Skin epidermis (tissue), 12 donors: Measurements from ENCODE around the gene ITGB5.

ENCODE experiments used
- H3K27ac ChIP-seq, 21 experiments: fragments of 200-600 bp; sonication (generic) in 11 of 21; one replicate each; pipeline ENCODE4 v1.5.0; 2020; ENCODE audit warnings: mild to moderate bottlenecking in 3 of 21, inconsistent platforms in 2 of 21, moderate library complexity in 2 of 21
- H3K4me3 ChIP-seq, 7 experiments: fragments of 200-600 bp; sonication (generic) in 2 of 7; one replicate each; pipeline ENCODE4 v1.5.0; 2020; ENCODE audit warnings: inconsistent platforms in 2 of 7, mild to moderate bottlenecking in 2 of 7, moderate library complexity in 1 of 7

Gene ITGB5, protein sequence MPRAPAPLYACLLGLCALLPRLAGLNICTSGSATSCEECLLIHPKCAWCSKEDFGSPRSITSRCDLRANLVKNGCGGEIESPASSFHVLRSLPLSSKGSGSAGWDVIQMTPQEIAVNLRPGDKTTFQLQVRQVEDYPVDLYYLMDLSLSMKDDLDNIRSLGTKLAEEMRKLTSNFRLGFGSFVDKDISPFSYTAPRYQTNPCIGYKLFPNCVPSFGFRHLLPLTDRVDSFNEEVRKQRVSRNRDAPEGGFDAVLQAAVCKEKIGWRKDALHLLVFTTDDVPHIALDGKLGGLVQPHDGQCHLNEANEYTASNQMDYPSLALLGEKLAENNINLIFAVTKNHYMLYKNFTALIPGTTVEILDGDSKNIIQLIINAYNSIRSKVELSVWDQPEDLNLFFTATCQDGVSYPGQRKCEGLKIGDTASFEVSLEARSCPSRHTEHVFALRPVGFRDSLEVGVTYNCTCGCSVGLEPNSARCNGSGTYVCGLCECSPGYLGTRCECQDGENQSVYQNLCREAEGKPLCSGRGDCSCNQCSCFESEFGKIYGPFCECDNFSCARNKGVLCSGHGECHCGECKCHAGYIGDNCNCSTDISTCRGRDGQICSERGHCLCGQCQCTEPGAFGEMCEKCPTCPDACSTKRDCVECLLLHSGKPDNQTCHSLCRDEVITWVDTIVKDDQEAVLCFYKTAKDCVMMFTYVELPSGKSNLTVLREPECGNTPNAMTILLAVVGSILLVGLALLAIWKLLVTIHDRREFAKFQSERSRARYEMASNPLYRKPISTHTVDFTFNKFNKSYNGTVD

DNA sequence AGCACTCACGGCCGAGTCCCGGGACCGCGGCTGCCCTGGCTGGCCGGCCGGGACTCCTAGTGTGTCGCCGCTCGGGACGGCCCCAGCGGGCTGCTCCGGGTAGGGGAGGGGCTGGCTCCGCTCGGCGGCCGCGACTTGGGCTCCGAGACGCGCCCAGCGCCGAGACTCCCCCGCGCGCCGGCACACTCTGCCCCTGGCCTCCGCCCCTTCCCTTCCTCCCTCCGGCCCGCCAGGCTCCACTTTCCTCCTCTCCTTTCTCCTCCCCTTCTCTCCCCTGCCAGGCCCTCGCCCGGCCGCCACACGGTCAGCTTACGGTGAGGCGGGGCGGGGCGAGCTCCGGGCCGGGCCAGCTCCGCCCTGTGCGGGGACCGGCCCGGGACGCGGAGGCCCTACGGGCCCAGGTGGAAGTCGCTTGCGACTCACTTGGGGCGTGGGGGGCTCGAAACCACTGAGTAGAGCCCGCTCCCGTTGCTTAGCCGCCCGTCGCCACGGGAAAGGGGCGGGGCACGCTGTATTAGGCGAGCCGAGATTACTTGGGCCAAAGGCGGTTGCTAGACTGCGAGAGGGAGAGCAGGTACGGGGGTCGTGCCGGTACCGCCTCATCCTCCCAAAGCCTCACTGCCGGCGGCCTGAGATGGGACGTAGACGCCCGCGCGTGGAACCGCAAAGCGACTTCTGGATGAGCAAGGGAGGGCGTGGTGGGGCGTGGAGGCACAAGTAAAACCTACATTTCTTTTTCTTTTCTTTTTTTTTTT, at the start of gene ITGB5:
Gene ITGB5, minus strand, starts transcription at position 189 of the 755 bp plus-strand sequence. CDS start 365 bp downstream, outside the sequence.
- Histone ChIP-seq H3K4me3 (peak within 1 kb of the TSS; percentile 53 to 74 (median 64)), H3K27ac (peak within 1 kb of the TSS; percentile 31 to 97 (median 89))

DNA sequence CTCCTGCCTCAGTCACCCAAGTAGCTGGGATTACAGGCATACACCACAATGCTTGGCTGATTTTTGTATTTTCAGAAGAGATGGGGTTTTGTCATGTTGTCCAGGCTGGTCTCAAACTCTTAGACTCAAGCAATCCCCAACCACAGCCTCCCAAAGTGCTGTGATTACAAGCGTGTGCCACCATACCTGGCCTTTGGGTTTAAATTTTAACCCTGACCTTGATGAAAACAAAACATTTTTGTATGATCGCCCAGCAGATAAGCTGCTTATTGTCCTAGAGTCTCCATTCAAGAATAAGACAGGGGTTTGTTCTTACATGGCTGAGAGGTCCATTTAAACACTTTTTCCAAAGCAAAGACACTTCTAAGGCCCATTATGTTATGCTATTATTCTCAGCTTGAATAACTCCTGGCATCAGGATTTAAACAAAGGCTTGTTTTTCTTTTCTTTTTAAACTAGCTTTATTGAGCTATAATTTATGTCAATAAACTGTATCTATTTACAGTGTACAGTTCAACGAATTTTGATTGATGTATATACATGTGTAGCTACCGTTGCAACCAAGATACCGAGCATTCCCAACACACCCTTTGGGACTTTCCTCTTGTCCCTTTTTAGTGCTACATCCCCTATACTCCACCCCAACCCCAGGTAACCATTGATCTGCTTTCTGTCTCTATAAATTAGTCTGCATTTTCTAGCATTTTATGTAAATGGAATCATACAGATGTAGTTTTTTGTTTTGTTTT, 48.8 kb upstream of the ITGB5 start:
- Histone ChIP-seq H3K27ac (no peak overlapping the region), H3K4me3 (no peak overlapping the region)

DNA sequence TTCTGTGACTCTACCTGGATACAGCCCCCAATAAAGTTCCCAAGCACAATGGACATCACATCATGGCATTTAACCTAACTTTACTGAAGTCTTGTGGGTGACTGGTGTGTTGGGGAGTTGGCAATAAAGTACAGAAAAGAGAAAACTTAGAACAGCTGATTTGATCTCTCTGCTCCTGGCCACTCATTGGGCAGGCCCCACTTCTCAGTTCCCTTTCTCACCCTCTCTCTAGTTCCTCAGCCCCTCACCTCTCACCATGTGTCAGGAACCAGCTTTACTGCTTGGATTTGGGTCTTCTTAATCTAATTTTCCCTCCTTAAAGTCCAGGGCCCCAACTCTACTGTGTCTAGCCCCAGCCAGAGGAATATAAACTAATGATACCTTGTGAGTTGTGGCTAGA, 48.1 kb upstream of the ITGB5 start:
- no peak overlapping the region for H3K4me3 ChIP-seq
- no peak overlapping the region for H3K27ac ChIP-seq

DNA sequence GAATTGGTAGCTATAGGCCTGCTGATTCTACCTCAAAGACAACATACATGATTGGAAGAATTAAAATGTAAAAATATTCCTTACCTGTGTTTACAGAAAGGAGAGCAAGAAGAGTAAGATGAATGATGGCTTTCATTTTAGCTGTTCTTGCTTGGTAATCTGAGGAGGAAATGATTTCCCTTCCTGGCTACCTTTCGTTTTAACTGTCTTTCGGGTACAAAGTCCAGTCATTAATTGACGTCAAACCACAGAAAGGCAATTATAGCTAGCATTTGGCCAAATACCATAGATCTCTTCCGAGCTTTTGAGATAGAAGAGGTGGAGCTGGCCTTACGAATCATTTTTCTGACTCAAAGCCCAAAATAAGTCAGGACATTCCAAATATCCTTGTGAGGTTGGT, 47.4 kb upstream of the ITGB5 start, which contains the start of gene MUC13:
Gene MUC13, minus strand, starts transcription at position 175 of the 400 bp plus-strand sequence. Its CDS starts 39 bp downstream, at position 136.
- no peak within 1 kb of the TSS for H3K4me3 ChIP-seq

DNA sequence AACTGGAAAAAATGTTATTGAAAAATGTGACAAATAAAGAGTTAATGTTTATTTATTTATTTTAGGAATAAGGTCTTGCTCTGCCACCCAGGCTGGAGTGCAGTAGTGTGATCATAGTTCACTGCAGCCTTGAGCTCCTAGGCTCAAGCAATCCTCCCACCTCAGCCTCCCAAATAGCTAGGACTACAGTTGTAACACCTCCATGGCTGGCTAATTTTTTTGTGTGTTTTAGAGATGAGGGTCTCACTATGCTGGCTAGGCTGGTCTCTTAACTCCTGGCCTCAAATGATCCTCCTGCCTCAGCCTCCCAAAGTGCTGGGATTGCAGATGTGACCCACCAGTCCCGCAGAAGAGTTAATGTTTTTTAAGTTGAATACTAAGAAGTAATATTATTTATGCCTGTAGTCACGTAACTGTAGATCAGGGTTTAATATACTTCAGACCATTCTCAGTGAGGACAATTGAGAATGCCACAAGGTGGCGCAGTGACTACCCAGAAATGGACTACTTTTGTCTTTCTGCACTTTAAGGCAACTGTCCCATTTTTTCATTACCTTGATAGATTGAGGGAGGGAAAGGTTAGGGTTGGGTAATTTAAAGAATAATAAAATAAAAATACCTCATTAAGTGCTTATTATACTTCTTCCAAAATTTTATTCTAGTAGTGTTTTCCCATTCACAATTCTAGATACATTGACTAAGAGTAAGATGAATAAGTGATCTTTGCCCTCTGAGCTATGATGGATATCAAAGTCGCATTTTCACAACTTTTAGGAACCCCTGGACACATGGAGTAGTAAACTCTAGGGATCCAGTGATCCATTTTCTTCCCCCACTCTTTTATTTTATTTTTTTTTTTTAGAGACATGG, 41.4 kb upstream of the ITGB5 start:
- Histone ChIP-seq H3K4me3 (no peak overlapping the region), H3K27ac (no peak overlapping the region)

More for the DNA sequence above, 47.4 kb upstream of the ITGB5 start, which contains the start of gene MUC13:
- H3K27ac ChIP-seq, result no peak within 1 kb of the TSS

DNA sequence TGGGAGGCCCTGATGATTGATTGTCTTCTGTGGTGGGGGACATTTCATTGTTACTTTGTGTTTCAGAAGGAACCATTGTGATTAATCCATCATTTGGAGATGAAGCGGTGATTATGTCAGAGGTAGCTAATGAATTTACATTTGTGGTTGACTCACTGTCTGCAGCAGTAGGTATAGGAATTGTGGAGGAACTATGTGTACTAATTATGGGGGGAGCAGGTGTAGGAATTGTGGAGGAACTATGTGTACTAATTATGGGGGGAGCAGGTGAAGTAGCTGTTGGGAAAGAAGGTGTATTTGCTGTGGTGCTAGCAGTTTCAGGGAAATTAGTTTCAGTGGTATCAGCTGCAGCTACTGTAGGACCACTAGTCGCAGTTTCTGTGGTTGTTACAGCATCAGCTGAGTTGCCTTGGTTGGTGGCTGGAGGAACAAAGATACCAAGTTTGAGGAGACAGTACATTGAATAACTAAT, 40.4 kb upstream of the ITGB5 start:
- H3K27ac ChIP-seq, result no peak overlapping the region
- H3K4me3 ChIP-seq, result no peak overlapping the region

DNA sequence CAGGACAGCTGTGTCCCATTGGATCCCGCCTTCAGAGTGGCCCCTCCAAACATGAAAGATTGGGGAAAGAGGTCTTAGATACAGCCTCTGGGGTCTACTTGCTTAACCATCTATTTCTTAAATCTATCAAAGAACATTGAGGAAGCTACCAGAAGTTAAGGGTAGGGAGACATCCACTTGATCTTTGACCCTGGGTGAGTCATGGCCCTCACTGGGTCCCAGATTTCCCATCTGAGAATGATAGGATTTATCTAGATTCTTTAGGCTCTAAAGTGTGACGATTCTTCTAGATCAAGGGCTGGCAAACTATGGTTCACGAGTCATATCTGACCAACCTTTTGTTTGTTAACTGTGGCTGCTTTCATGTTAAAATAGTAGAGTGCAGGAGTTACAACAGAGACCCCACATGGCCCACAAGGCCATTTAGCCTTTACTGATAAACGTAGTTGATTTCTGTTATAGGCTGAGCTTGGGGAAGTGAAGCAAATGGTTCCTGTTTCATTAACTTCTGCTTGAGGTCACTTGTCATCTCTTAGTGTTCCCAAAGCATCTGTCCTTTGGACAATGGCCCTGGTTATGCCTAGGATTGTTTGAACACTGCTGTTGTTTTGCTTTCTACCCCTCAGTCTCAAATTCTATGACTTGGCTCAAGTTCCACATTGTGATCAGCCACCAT, 39.4 kb upstream of the ITGB5 start:
- no peak overlapping the region for H3K27ac ChIP-seq
- H3K4me3 ChIP-seq, result no peak overlapping the region

DNA sequence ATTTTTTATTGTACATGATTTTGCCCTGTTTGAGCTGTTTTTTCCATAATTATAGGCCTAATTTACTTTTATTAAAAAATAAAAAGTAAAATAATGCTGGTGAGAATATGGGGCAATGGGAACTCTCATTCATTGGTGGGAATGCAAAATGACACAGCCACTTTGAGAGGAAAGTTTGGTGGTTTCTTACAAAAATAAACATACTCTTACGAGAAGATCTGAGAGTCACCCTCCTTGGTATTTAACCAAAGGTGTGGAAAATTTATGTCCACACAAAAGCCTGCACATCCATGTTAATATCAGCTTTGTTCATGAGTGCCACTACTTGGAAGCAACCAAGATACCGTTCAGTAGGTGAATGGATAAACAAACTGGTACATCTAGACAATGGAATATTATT, 37.6 kb upstream of the ITGB5 start:
- no peak overlapping the region for H3K27ac ChIP-seq
- no peak overlapping the region for H3K4me3 ChIP-seq

DNA sequence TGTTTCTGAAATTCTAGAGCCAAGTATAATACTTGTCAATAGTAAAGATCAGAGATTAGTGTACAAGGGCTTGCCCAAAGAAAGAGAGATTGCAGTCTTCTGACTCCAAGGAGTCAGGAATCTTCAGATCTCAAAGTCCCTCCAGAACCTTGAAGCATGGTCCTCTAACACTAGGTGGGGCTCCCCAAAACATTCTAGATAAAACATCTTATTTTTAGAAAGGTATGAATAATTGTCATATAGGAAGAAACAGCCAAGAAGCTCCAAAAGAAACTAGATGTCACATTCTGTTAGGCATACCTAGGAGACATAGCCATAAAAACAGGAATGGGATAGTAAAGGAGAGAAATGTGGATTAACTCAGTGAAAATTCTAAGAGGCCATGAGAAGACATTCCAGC, 36.7 kb upstream of the ITGB5 start:
- Histone ChIP-seq H3K4me3 (no peak overlapping the region), H3K27ac (no peak overlapping the region)

DNA sequence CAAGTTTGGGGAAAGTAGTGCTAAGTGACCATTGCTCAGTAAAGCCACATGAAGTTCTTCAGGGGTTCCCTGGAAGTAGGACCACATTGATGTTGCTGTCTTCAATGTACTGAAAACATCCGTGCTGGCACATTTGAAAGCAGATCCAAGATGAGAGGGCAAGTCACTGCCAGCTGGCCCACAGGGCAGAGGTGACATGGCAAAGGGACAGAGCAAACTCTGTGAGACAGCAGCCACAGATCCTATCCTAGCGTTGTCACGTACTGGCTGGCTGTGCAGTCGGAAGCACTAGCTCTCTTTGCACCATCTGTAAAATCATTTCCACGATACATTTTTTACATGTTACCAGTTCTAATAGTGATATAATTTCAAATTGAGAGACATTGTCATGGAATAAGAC, 33.6 kb upstream of the ITGB5 start:
- H3K27ac ChIP-seq, result no peak overlapping the region
- no peak overlapping the region for H3K4me3 ChIP-seq

DNA sequence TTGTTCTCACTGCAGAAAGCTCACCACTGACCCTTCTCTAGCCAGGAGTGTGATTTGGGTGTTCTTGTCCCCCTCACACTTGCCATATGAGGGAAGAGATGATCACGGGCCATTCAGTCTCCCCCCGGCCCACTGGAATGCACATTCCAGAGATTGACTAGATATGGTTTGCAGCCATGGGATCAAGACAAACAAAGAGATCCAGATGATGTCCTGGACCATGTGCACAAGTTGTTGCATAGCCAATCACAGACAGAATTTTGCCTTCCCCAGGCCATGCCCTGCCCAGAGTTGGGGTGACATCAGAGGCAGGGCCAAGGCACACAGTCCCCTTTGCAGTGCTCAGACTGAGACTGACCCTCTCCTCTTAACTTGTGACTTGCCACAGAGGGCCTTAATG, 32.6 kb upstream of the ITGB5 start:
- no peak overlapping the region for H3K4me3 ChIP-seq
- H3K27ac ChIP-seq, result no peak overlapping the region

DNA sequence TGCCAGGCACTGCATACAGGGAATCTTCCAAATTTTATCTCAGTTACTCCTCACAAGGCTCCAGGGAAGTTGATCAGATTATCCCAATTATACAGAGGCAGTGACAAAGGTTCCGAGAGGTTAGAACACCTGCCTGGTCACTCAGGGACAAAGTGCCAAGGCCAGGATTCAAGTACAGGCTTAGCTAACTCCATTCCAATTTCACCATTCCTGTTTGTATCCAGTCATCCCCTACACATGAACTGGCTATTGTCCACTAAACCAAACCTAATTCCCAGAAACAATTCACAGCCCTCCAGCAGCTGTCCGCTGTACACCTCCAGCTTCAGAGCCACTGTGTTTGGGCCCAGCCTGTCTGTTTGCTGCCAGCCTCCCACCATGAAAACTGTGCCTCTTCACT, 31.4 kb upstream of the ITGB5 start:
- H3K4me3 ChIP-seq, result no peak overlapping the region
- no peak overlapping the region for H3K27ac ChIP-seq

DNA sequence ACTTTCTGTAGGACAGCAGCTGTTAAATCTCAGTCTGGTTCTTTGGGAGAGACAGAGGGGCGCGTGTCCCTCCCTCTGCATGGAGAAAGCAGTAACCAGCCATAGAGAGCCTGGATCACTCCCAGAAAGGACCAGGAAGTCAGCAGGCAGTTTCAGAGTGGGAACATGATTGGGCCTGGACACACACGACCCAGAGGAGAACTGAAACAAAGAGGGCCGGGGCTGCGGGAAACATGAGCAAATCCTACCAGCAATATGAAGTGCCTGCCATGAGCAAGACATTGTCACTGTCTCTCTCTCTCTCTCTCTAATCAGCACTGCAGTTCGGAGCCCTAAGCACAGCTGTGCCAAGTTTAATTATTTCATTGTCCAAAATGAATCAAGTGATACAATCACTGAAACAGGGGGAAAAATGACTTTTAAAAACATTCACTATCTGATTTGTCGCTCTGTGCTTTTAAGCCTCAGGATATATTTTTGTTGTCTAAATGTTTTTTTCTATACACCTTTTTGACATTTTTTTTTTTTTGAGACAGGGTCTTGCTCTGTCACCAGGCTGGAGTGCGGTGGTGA, 29.8 kb upstream of the ITGB5 start:
- Histone ChIP-seq H3K4me3 (no peak overlapping the region), H3K27ac (no peak overlapping the region)

DNA sequence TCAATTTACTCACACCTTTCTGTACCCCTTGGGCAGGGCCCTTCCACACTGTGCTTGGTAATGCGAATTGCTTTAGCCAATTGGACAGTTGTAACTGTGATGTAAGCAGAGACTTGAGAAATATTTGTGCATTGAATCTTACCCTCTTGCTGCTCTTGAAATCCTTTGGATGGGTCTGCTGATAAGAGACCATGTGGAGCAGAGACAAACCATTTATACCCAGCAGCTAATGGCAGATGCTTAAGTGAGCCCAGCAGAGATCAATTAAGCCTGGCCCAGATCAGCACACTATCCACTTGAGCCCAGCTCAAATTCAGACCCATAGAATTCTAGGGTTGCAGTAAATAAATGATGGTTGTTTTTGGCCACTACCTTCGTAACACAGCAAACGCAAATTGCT, 28.1 kb upstream of the ITGB5 start:
- no peak overlapping the region for H3K27ac ChIP-seq
- no peak overlapping the region for H3K4me3 ChIP-seq

DNA sequence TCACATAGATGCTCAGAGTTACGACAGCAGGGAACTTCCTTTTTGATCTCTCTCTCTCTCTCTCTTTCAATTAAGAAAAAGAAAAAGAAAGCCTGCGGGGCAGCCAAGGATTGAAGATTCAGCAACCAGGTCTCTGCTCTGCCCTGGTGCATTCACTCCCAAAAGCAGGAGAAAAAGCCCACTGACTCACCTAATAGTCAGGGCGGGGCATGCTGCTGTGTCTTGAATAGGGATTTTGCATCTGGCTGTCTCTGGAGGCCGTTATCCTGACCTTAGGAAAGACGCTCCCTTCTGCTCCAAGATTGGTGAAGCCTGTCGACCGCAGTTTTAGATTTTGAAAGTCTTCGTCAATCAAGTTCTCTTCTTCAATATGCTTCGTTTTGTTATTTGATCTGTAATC, 20.8 kb upstream of the ITGB5 start:
- no peak overlapping the region for H3K4me3 ChIP-seq
- no peak overlapping the region for H3K27ac ChIP-seq

DNA sequence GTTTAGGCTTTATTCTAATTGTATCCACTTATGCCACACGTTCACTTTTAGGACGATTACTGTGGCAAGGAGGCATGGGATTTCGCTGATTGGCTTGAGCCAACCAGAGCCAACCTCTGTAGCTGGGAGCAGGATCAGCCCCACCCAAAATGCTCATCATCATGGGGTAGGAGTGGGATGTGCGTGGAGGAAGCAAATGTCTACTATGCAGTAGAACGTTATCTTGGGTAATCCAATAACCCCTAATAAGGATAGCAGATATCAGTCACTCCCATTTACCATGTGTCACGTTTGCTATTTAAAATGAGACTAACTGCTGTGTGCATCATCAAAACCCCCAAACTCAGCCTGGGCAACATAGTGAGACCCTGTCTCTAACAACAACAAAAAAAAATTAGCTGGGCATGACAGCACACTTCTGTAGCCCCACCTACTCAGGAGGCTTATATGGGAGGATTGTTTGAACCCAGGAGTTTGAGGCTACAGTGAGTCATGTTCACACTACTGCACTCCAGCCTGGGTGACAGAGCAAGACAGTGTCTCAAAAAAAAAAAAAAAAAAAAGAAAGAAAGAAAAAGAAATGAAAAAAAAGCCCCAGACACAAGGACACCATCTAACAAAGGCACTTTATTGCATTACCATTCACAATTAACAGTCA, 17.8 kb upstream of the ITGB5 start:
- no peak overlapping the region for H3K27ac ChIP-seq

More for the DNA sequence above, 17.8 kb upstream of the ITGB5 start:
- H3K4me3 ChIP-seq, result no peak overlapping the region
